Stimulated activated naive CD4-positive, alpha-beta T cell treated with Interleukin-2 at 50 U/mL for 16 hours (primary cell): ENCODE results near the gene PRKD3.

Experiments used
- DNase-seq: peaks from one replicate; lab custom pipeline; 2025; lab: John Stamatoyannopoulos, UW

The PRKD3 gene

GRCh38 chr2:37343537-37344434 lies 19.2 kb upstream of the PRKD3 start:
- DNase-seq: no peak

DNA sequence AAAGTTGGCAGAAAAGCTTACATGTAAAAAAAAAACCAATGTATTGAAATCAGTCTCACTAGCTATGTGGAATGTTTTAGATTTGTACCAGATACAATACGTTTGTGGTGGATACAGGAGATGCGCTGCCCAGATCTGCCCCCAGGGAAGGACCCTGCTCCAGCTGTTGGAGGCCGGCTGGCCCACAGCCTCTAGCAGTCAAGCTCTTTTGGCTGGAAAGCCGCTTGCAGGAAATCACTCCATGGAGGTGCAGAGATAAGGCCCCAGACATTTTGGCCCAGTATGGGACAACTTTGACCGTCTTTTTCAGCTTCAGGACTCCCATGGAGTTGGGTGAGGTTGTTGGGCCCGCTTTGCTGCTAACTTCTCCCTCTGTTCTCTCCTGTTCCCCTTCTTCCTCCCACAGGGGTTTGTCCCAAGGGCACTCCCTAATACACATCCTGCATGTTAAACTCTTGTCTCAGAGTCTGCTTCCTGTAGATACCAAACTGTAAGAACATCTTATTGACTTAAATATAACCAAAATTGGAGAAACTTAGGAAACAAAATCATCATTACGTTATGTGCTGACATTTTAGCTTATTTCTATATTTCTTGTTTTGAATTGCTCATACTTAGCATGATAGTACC lies 18.1 kb upstream of the PRKD3 start:
- no peak for DNase-seq

DNA sequence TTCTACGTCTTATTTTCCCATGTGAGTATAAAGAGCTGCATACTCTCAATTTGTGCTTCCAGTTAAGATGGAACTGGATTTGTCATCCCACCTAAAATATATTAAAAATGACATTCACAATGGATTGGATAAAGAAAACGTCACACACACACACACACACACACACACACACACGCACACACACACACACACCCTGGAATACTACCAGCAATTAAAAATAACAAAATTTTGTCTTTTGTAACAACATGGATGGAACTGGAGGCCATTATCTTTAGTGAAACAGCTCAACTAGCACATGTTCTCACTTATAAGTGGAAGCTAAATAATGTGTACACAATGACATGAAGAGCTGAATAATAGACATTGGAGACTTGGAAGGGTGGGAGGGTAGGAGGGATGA lies 16.0 kb upstream of the PRKD3 start:
- DNase-seq: no peak

DNA sequence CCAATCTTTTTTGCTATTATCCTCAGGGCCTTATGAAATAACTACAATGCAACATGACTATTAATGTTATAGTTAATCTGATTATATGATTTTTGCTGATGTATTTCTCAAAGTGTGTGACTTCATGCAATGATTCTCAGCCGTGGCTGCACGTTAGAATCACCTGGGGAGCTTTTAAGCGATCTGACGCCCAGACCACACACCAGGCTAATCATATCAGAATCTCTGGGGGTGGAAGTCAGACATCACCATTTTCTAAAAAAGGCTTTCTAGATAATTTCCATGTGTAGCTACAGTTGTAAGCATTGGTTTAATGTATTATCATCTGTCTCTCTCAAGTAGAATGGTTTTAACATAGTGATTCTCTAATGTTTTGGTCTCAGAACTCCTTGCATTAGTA lies 14.3 kb upstream of the PRKD3 start:
- no peak for DNase-seq

GRCh38 chr2:37337620-37338280 lies 13.1 kb upstream of the PRKD3 start:
- DNase-seq: no peak

DNA sequence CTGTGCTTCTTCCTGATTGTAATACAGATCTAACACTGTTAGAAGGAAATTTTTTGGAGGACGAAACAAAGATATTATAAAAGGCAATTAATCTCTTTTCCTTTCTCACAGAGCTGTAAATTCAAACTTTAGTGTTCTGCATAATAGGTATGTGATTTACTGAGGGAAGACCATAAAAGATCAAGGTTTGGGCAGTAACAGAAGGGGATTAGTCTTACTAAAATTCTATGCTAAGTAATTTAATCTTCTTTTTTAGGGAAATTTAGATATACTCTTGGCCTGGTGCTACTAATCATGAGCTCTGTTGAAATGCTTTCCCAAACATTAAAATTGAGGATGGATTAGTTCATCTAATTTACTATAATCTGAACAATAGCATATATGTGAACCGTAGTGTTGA lies 11.0 kb upstream of the PRKD3 start:
- DNase-seq: no peak

GRCh38 chr2:37333256-37333655 lies 8.6 kb upstream of the PRKD3 start:
- DNase-seq: no peak

DNA sequence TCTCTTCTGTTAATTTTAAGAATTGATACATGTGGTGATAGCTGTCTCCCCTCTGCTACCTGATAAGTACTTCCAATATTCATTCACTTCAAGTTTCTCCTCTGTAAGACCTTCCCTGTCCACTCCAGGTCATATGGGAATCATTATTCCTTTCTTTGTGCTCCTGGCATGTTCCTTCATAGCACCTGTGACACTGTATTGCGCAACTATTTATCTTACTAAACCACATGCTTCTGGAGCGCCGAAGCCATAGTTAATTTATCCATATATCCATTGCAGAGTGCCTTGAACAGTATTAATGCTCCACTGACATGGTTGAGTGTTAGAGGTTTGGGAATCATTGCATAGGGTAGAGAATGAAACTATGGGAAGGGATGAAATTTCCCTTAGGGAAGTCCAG lies 7.9 kb upstream of the PRKD3 start:
- no peak for DNase-seq

GRCh38 chr2:37330681-37331080 lies 6.0 kb upstream of the PRKD3 start:
- DNase-seq: no peak

GRCh38 chr2:37326866-37327634 lies 2.4 kb upstream of the PRKD3 start:
- DNase-seq: no peak

GRCh38 chr2:37326285-37326684 lies 1.7 kb upstream of the PRKD3 start:
- DNase-seq: no peak

- DNase-seq: no peak
Measured at GRCh38 chr2:37325625-37326071, 1.0 kb upstream of the PRKD3 start.

GRCh38 chr2:37324536-37324785 lies 172 bp downstream of the PRKD3 start:
- peak; percentile 68 for DNase-seq

DNA sequence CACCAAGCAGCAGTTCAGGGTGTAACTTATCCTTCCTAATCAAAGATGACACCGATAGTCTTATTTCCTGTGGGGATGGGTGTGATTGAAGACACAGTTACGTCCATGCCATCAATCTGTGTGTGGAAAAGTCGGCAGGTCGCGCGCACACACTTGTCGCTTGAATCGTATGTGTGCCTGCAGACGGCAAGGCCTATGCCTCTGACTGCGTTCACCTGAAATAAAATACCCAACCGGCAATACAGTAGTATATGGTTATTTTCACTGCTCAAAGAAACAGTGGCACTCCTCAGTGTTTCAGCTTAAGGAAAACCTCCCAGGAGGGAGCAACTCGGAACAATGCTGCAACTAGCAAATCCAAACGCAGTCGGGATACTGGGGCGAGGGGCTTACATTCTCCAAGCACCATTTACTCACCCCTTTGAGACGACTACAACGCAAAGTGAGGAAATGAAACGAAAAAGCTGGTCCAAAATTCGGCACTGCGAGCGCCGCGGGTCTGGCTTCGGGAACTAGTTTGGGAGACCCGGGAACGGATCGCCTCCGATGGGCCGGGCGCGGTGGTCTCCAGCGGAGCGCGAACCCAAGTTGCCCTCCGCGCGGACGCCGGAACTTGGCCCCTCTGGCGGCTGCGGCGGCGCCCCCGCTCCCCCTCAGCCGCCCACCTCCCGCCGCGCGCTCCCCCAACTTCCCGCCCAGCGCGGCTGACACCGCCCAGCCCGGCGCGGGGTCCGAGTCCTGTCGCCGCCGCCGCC lies 675 bp downstream of the PRKD3 start:
- peak; percentile 20 for DNase-seq

- no peak for DNase-seq
Measured at GRCh38 chr2:37323176-37323780, 1.4 kb downstream of the PRKD3 start.

DNA sequence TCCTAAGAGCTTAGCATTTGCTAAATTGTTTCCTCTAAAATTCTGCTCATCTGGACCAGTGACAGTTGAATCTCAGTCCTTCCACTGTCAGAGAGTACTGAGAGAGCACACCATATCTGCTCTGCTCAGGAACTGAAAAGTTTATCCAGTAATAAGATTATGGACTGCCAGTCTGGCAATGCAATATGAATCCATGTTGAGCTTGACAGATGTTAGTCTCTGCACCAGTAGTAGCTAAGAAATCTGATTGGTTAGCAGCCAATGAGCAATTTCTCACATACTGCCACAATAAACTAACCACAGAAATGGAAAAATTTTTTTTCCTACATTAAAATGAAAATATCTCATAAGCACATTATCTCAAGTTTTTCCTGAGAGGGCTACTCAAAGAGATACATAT lies 2.3 kb downstream of the PRKD3 start:
- no peak for DNase-seq

GRCh38 chr2:37321029-37321682 lies 3.5 kb downstream of the PRKD3 start:
- no peak for DNase-seq

DNA sequence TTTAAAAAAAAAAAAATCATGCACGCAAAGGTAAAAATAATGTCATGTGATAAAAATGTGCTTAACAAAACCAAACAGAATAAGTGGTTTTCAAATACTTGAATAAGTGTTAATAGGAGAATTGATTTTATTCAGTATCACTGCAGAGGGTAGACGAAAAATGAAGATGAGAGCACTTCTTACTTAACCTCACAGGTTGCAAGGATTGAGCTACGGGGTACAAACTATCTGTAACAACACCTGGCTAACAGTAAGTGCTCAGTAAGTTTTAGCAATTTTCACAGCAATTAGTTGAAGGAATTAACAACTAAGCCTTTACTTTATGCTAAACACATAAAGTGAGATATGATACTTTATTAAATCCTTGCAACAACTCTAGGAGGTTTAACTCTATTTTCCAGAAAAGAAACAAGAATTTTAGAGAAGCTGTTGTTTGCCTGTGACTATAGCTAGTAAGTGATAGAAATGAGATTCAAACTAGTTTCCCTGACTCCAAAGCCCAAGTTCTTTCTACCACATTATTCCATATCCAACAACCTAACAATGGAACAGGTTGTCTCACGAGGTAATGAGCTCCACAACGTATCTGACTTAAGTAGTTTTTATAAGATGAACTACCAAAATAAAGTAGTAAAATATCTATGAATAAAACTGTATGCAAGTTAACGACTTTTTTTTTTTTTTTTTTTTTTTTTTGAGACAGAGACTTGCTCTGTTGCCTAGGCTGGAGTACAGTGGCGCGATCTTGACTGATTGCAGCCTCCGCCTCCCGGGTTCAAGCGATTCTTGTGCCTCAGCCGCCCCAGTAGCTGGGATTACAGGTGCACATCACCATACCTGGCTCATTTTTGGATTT lies 4.7 kb downstream of the PRKD3 start:
- DNase-seq: no peak

DNA sequence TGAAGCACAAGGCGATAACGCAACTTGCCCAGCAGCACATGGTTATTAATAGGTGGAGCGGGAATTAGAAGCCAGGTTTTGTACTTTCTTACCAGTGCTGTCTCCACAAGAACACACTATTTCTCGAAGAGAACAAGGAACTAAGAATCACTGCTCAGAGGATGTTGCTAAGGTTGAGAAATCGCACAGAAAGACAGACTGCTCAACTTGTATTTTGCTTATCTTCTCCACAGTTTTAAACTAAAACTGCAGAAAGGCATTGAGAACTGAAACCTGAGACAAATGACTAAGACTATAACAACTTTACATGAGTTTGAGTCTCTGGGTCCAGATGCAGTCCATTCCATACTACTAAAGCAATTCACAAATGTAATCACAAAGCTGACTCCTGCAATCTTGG lies 6.2 kb downstream of the PRKD3 start:
- DNase-seq: no peak

- no peak for DNase-seq
Measured at GRCh38 chr2:37317746-37318145, 6.9 kb downstream of the PRKD3 start.
